Measurements from ENCODE around the gene SLC4A5.

SLC4A5 gene

DNA sequence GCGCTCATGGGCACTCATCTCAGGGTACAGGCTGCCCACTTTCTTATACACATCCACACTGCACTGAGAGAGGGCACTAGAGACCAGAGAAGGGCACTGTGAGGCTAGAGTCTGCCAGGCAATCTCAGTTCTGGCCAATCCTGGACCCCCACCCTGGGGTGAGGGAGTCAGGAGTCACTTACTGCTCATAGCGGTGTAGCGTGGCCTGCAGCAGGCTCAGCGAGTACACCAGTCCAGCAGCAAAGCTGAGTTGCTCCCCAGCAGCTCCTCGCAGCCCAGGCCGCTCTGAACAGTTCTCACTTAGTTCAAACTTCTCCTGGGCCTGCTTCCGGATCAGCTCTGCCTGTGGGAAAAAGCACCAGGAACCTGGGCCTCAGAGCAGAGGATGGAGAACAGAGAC is 24.6 kb upstream of the SLC4A5 start:
- no peak for DNase-seq (ENCODE audit: low read depth, low spot score)
- no peaks in the 10 kb centered on the region for H3K27me3 ChIP-seq (ENCODE audit: insufficient read depth, insufficient read length)
- H3K9ac ChIP-seq (ENCODE audit: insufficient read length, low read depth): no peak overlapping the region
- peaks cover 100% of the 10 kb centered on the region for H3K36me3 ChIP-seq (ENCODE audit: insufficient read depth, insufficient read length, low read length)
- no peak overlapping the region for H3K4me3 ChIP-seq (ENCODE audit: insufficient read length, low read depth)
- H3K4me1 ChIP-seq (ENCODE audit: insufficient read depth, insufficient read length): peaks cover 9% of the 10 kb centered on the region
- H3K9me3 ChIP-seq (ENCODE audit: insufficient read depth, low read length): no peaks in the 10 kb centered on the region
- TF ChIP-seq SUZ12 (IDR thresholded peaks at IDR 0.05; ENCODE audit: extremely low read depth, insufficient read depth, insufficient read length): no peak
- TF ChIP-seq ZNF274 (IDR thresholded peaks at IDR 0.05; ENCODE audit: low read depth, low read length): no peak
- no peak for TF ChIP-seq YY1 (IDR thresholded peaks at IDR 0.05; ENCODE audit: insufficient read depth, insufficient read length)

DNA sequence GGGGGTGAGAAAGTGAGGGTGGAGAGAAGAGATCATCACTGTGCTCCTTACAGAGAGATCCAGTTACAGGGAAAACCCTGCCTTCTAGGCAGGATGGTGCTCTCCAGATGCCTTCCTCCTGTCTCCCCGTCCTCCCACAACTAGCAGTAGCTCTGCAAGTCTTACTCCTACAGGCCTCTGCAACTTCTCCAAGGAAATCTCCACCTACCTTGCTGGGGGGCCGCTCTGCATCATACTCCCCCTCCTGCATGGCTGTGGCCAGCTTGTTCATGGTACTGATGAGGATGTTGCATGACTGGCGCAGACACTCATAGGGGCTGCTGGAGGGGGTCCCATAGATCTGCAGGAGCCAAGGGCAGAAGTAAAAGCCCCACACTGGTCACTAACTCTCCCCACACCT is 22.8 kb upstream of the SLC4A5 start:
- peaks cover 100% of the 10 kb centered on the region for H3K36me3 ChIP-seq (ENCODE audit: insufficient read depth, insufficient read length, low read length)
- H3K4me1 ChIP-seq (ENCODE audit: insufficient read depth, insufficient read length): peaks cover 7% of the 10 kb centered on the region

DNA sequence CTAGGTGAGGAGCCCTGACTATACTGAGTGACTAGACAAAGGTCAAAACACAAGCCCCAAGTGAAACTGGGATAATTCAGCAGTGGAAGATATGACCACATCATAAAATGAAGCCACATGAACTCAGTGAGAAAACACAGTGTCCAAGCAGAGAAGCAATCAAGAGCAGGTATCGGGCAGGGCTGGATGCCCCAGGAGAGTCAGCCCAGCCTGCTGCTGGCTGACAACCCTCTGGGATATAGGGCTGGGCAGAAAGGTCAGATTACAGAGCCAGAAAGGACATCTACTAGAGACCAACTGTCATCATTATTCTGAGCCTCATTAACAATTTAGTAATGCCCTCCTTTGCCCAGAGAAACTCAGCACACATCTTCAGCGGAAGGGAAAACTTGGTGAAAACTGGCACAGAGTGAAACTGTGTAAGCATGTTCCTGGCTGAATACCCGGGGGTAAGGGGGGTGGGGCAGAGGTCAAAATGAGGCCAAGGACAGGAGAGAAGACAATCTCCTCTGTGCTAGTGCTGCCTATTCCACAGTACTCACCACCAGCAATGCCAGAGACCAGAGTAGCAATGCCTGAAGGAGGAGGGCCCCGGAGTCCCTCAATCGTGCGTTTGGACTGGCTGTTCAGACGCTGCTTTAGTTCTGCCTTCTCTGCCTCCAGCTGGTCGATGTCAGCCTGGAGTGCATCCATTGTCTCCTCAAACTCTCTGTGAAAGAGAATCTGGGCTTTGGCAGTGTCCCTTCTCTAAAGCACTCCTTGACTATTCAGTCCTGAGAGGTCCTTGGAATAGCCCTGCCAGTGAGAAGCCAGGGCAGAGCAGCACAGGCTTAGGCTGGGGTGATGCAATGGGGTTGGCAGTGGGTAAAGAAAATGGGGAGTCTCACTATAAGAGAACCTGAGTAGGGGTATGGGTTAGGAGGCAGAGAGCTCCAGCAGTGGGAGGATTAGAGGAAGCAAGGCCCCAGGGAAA is 21.6 kb upstream of the SLC4A5 start:
- no peak overlapping the region for H3K4me3 ChIP-seq (ENCODE audit: insufficient read length, low read depth)
- H3K27me3 ChIP-seq (ENCODE audit: insufficient read depth, insufficient read length): no peaks in the 10 kb centered on the region
- no peak overlapping the region for H3K9ac ChIP-seq (ENCODE audit: insufficient read length, low read depth)
- no peak for DNase-seq (ENCODE audit: low read depth, low spot score)
- H3K4me1 ChIP-seq (ENCODE audit: insufficient read depth, insufficient read length): peaks cover 7% of the 10 kb centered on the region
- H3K36me3 ChIP-seq (ENCODE audit: insufficient read depth, insufficient read length, low read length): peaks cover 100% of the 10 kb centered on the region
- H3K9me3 ChIP-seq (ENCODE audit: insufficient read depth, low read length): no peaks in the 10 kb centered on the region
- TF ChIP-seq SUZ12 (IDR thresholded peaks at IDR 0.05; ENCODE audit: extremely low read depth, insufficient read depth, insufficient read length) (no peak), ZNF274 (IDR thresholded peaks at IDR 0.05; ENCODE audit: low read depth, low read length) (no peak), YY1 (IDR thresholded peaks at IDR 0.05; ENCODE audit: insufficient read depth, insufficient read length) (no peak)

More for the DNA sequence above, 22.8 kb upstream of the SLC4A5 start:
- Histone ChIP-seq H3K4me3 (ENCODE audit: insufficient read length, low read depth) (no peak overlapping the region), H3K27me3 (ENCODE audit: insufficient read depth, insufficient read length) (no peaks in the 10 kb centered on the region), H3K9me3 (ENCODE audit: insufficient read depth, low read length) (no peaks in the 10 kb centered on the region), H3K9ac (ENCODE audit: insufficient read length, low read depth) (no peak overlapping the region)
- no peak for TF ChIP-seq YY1 (IDR thresholded peaks at IDR 0.05; ENCODE audit: insufficient read depth, insufficient read length)
- TF ChIP-seq SUZ12 (IDR thresholded peaks at IDR 0.05; ENCODE audit: extremely low read depth, insufficient read depth, insufficient read length): no peak
- no peak for TF ChIP-seq ZNF274 (IDR thresholded peaks at IDR 0.05; ENCODE audit: low read depth, low read length)
- no peak for DNase-seq (ENCODE audit: low read depth, low spot score)

DNA sequence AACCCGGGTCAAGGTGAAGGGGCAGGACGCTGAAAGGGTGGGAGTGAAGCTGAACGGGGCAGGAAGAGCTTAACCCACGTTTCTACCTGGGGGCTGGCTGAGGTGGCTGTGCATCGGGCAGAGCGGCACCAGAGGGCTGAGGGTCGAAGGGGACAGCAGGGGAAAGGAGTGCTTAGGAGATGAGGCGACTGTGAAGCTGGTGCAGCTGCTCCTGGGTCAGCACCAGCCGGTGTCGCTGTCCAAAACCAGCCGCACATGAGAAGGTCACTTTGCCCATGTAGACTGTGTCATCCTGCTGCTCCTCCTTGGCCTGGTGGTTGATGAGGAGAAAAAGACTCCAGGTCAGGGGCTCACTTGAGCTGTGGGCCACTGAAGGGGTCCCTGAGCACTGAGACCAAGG is 18.1 kb upstream of the SLC4A5 start:
- Histone ChIP-seq H3K27me3 (ENCODE audit: insufficient read depth, insufficient read length) (no peaks in the 10 kb centered on the region), H3K4me1 (ENCODE audit: insufficient read depth, insufficient read length) (peaks cover 10% of the 10 kb centered on the region), H3K4me3 (ENCODE audit: insufficient read length, low read depth) (no peak overlapping the region), H3K36me3 (ENCODE audit: insufficient read depth, insufficient read length, low read length) (peaks cover 95% of the 10 kb centered on the region), H3K9ac (ENCODE audit: insufficient read length, low read depth) (no peak overlapping the region), H3K9me3 (ENCODE audit: insufficient read depth, low read length) (no peaks in the 10 kb centered on the region)
- DNase-seq (ENCODE audit: low read depth, low spot score): no peak
- no peak for TF ChIP-seq YY1 (IDR thresholded peaks at IDR 0.05; ENCODE audit: insufficient read depth, insufficient read length)
- TF ChIP-seq ZNF274 (IDR thresholded peaks at IDR 0.05; ENCODE audit: low read depth, low read length): no peak
- no peak for TF ChIP-seq SUZ12 (IDR thresholded peaks at IDR 0.05; ENCODE audit: extremely low read depth, insufficient read depth, insufficient read length)

DNA sequence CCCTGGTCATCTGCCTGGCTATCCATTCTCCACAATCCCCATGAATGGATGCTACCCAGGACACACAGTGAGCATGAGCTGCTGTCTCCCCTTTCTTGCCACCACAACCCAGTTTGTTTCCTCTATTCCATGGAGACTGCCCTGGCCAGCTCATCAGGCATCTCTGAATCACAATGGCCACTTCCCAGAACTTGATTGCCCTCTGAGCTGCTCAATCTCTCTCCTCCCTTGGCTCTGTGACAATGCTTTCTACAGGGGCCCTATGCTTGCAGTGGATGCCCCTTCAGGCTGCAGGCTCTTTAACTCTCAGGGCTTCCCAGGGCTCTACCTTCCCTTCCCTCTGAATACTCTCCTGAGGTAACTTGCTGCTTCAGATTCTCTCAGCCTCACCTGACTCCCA is 14.4 kb upstream of the SLC4A5 start:
- H3K9me3 ChIP-seq (ENCODE audit: insufficient read depth, low read length): no peaks in the 10 kb centered on the region
- H3K27me3 ChIP-seq (ENCODE audit: insufficient read depth, insufficient read length): no peaks in the 10 kb centered on the region
- peak; percentile 61 for DNase-seq (ENCODE audit: low read depth, low spot score)
- no peak overlapping the region for H3K9ac ChIP-seq (ENCODE audit: insufficient read length, low read depth)
- H3K36me3 ChIP-seq (ENCODE audit: insufficient read depth, insufficient read length, low read length): peaks cover 71% of the 10 kb centered on the region
- no peak overlapping the region for H3K4me3 ChIP-seq (ENCODE audit: insufficient read length, low read depth)
- peaks cover 4% of the 10 kb centered on the region for H3K4me1 ChIP-seq (ENCODE audit: insufficient read depth, insufficient read length)
- TF ChIP-seq YY1 (IDR thresholded peaks at IDR 0.05; ENCODE audit: insufficient read depth, insufficient read length) (no peak), ZNF274 (IDR thresholded peaks at IDR 0.05; ENCODE audit: low read depth, low read length) (no peak), SUZ12 (IDR thresholded peaks at IDR 0.05; ENCODE audit: extremely low read depth, insufficient read depth, insufficient read length) (no peak)

DNA sequence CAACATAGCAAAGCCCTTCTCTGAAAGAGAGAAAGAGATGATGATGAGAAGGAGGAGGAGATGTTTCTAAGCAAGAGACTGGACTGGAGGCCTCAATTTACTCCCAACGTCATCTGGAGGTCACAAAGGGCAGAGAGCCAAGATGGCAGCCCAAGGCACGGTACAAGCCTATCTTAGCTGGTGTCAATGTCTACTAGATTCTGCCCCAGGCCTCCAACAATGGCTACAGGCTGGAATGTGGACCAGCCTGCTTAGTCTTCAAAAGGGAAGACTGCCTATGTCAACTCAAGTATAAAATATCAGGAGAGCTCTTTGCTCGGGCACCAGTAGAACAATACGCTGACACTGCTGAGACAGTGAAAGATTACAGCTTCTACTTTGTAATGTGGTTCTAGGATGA is 6.7 kb upstream of the SLC4A5 start:
- Histone ChIP-seq H3K36me3 (ENCODE audit: insufficient read depth, insufficient read length, low read length) (peaks cover 5% of the 10 kb centered on the region), H3K4me1 (ENCODE audit: insufficient read depth, insufficient read length) (no peaks in the 10 kb centered on the region), H3K9me3 (ENCODE audit: insufficient read depth, low read length) (no peaks in the 10 kb centered on the region), H3K4me3 (ENCODE audit: insufficient read length, low read depth) (no peak overlapping the region), H3K27me3 (ENCODE audit: insufficient read depth, insufficient read length) (no peaks in the 10 kb centered on the region), H3K9ac (ENCODE audit: insufficient read length, low read depth) (no peak overlapping the region)
- DNase-seq (ENCODE audit: low read depth, low spot score): no peak
- TF ChIP-seq YY1 (IDR thresholded peaks at IDR 0.05; ENCODE audit: insufficient read depth, insufficient read length): no peak

DNA sequence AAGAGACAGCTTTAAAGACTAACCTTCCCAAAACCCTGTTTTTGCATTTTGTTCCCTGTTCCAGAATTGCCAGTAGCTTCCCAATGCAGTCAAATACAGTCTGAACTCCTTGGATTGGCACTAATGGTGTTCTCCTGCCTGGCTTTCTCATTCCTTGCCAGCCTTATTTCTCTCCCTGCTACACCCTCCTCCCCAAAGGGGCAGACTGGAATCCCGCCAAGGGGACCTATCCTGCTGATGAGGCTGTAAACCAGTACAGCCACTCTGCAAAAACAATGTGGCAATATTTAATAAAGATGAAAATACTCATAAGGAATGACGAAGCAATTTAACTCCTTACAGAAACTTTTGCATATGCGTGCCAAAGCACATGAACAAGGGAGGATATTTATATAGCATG is 4.5 kb upstream of the SLC4A5 start:
- Histone ChIP-seq H3K9ac (ENCODE audit: insufficient read length, low read depth) (no peak overlapping the region), H3K4me3 (ENCODE audit: insufficient read length, low read depth) (no peak overlapping the region), H3K36me3 (ENCODE audit: insufficient read depth, insufficient read length, low read length) (no peaks in the 10 kb centered on the region), H3K27me3 (ENCODE audit: insufficient read depth, insufficient read length) (no peaks in the 10 kb centered on the region), H3K9me3 (ENCODE audit: insufficient read depth, low read length) (no peaks in the 10 kb centered on the region), H3K4me1 (ENCODE audit: insufficient read depth, insufficient read length) (no peaks in the 10 kb centered on the region)
- no peak for TF ChIP-seq ZNF274 (IDR thresholded peaks at IDR 0.05; ENCODE audit: low read depth, low read length)
- no peak for TF ChIP-seq SUZ12 (IDR thresholded peaks at IDR 0.05; ENCODE audit: extremely low read depth, insufficient read depth, insufficient read length)
- no peak for TF ChIP-seq YY1 (IDR thresholded peaks at IDR 0.05; ENCODE audit: insufficient read depth, insufficient read length)
- no peak for DNase-seq (ENCODE audit: low read depth, low spot score)

Measured in NT2/D1 (cell line).